ENCODE measurements around the gene F7.

Gene F7

GRCh38 chr13:113166681-113167080 lies 61.1 kb downstream of the F7 start:
- Histone ChIP-seq H3K36me3 (ENCODE audit: control insufficient read depth, insufficient read depth, low read length) (peaks cover 3% of the 10 kb centered on the region), H3K4me3 (ENCODE audit: low read length) (no peak overlapping the region), H3K9ac (ENCODE audit: low read length) (no peak overlapping the region), H3K27me3 (ENCODE audit: control insufficient read depth, insufficient read depth, low read length) (peaks cover 4% of the 10 kb centered on the region), H3K27ac (ENCODE audit: low read depth, low read length) (no peak overlapping the region), H3K4me1 (ENCODE audit: control insufficient read depth, insufficient read depth, low read length) (no peaks in the 10 kb centered on the region)

GRCh38 chr13:113167155-113167554 lies 61.6 kb downstream of the F7 start:
- no peak overlapping the region for H3K9ac ChIP-seq (ENCODE audit: low read length)
- H3K36me3 ChIP-seq (ENCODE audit: control insufficient read depth, insufficient read depth, low read length) = peaks cover 3% of the 10 kb centered on the region
- H3K4me3 ChIP-seq (ENCODE audit: low read length) = no peak overlapping the region
- peaks cover 4% of the 10 kb centered on the region for H3K27me3 ChIP-seq (ENCODE audit: control insufficient read depth, insufficient read depth, low read length)
- no peaks in the 10 kb centered on the region for H3K4me1 ChIP-seq (ENCODE audit: control insufficient read depth, insufficient read depth, low read length)
- H3K27ac ChIP-seq (ENCODE audit: low read depth, low read length) = no peak overlapping the region

GRCh38 chr13:113167575-113167974 lies 62.0 kb downstream of the F7 start:
- no peak overlapping the region for H3K9ac ChIP-seq (ENCODE audit: low read length)
- peaks cover 3% of the 10 kb centered on the region for H3K36me3 ChIP-seq (ENCODE audit: control insufficient read depth, insufficient read depth, low read length)
- no peak overlapping the region for H3K27ac ChIP-seq (ENCODE audit: low read depth, low read length)
- no peak overlapping the region for H3K4me3 ChIP-seq (ENCODE audit: low read length)
- H3K4me1 ChIP-seq (ENCODE audit: control insufficient read depth, insufficient read depth, low read length) = no peaks in the 10 kb centered on the region
- H3K27me3 ChIP-seq (ENCODE audit: control insufficient read depth, insufficient read depth, low read length) = peaks cover 4% of the 10 kb centered on the region

- Histone ChIP-seq H3K27ac (ENCODE audit: low read depth, low read length) (no peak overlapping the region), H3K4me1 (ENCODE audit: control insufficient read depth, insufficient read depth, low read length) (no peaks in the 10 kb centered on the region), H3K27me3 (ENCODE audit: control insufficient read depth, insufficient read depth, low read length) (peaks cover 4% of the 10 kb centered on the region), H3K4me3 (ENCODE audit: low read length) (no peak overlapping the region), H3K9ac (ENCODE audit: low read length) (no peak overlapping the region), H3K36me3 (ENCODE audit: control insufficient read depth, insufficient read depth, low read length) (peaks cover 3% of the 10 kb centered on the region)
Measured at GRCh38 chr13:113168211-113168610, 62.6 kb downstream of the F7 start.

- Histone ChIP-seq H3K27me3 (ENCODE audit: control insufficient read depth, insufficient read depth, low read length) (no peaks in the 10 kb centered on the region), H3K36me3 (ENCODE audit: control insufficient read depth, insufficient read depth, low read length) (peaks cover 3% of the 10 kb centered on the region), H3K27ac (ENCODE audit: low read depth, low read length) (no peak overlapping the region), H3K4me3 (ENCODE audit: low read length) (no peak overlapping the region), H3K9ac (ENCODE audit: low read length) (no peak overlapping the region), H3K4me1 (ENCODE audit: control insufficient read depth, insufficient read depth, low read length) (no peaks in the 10 kb centered on the region)
Measured at GRCh38 chr13:113169277-113170272, 64.0 kb downstream of the F7 start.
